PC-3 (cell line): ENCODE results near the gene PSMB10. TPM values are rescaled to one million over a fixed set of nuclear protein-coding genes. Genes with fewer than 3 reads are reported as not detected.
A peak's percentile ranks its signal among the peaks of the same experiment; 100 is the strongest.

Source experiments
- ATAC-seq: fragments of 200-7000 bp; cut with Tn5 transposase; 2 replicates; pipeline ENCODE4 v1.9.1; 2020; ENCODE audit warnings: mild to moderate bottlenecking, moderate library complexity
- BruUV-seq: library from RNA; stranded (reverse); fragments of 400-500 nt; replicated peaks from 2 replicates; lab custom pipeline; 2021; lab: Mats Ljungman, UMichigan
- CTCF ChIA-PET: fragments of 300-600 bp; sonication (Branson Sonifier 250); formaldehyde crosslinking; loops from one replicate; lab custom pipeline; 2022; ENCODE audit warnings: antibody characterized with exemption; lab: Charles Lee
- POLR2A ChIA-PET: fragments of 300-600 bp; sonication (Branson Sonifier 250); formaldehyde crosslinking; loops from one replicate; lab custom pipeline; 2022; ENCODE audit warnings: antibody characterized with exemption; ENCODE audit not compliant: unreplicated experiment; lab: Charles Lee
- DNase-seq: peaks from one replicate; pipeline ENCODE4 v3.0.0-alpha.2; 2015
- H2AFZ ChIP-seq: fragments of 300-600 bp; sonication (generic); 2 replicates; pipeline ENCODE4 v1.6.0; 2016; ENCODE audit warnings: antibody characterized with exemption, low read length
- H3F3A ChIP-seq: fragments of 300-600 bp; sonication (generic); one replicate; pipeline ENCODE4 v1.6.0; 2017; ENCODE audit warnings: antibody characterized with exemption, low read length, control low read depth, mild to moderate bottlenecking; ENCODE audit not compliant: unreplicated experiment
- H3K27ac ChIP-seq: fragments of 300-600 bp; sonication (generic); 2 replicates; pipeline ENCODE4 v1.5.1; 2016; ENCODE audit warnings: mild to moderate bottlenecking, low read length
- H3K27me3 ChIP-seq: fragments of 300-600 bp; sonication (generic); 2 replicates; pipeline ENCODE4 v1.6.1; 2016; ENCODE audit warnings: low read length, mixed read lengths
- H3K36me3 ChIP-seq: fragments of 300-600 bp; sonication (generic); 2 replicates; pipeline ENCODE4 v1.6.1; 2016; ENCODE audit warnings: low read depth, mixed run types, low read length, mixed read lengths
- H3K4me1 ChIP-seq: fragments of 300-600 bp; sonication (generic); 2 replicates; pipeline ENCODE4 v1.5.1; 2016; ENCODE audit warnings: low read length; ENCODE audit not compliant: insufficient read depth
- H3K4me2 ChIP-seq: fragments of 300-600 bp; sonication (generic); 2 replicates; pipeline ENCODE4 v1.6.0; 2016; ENCODE audit warnings: low read length
- H3K4me3 ChIP-seq: fragments of 300-600 bp; sonication (generic); 2 replicates; pipeline ENCODE4 v1.5.1; 2016; ENCODE audit warnings: mild to moderate bottlenecking, low read length, mixed read lengths
- H3K79me2 ChIP-seq: fragments of 300-600 bp; sonication (generic); 2 replicates; pipeline ENCODE4 v1.6.1; 2017; ENCODE audit warnings: low read length, mixed read lengths
- H3K9ac ChIP-seq: fragments of 300-600 bp; sonication (generic); 2 replicates; pipeline ENCODE4 v1.6.0; 2016; ENCODE audit warnings: mild to moderate bottlenecking, low read length
- H3K9me2 ChIP-seq: fragments of 300-600 bp; sonication (generic); replicated peaks from 2 replicates; pipeline ENCODE4 v1.6.1; 2016; ENCODE audit warnings: mixed run types, low read length, mixed read lengths
- H3K9me3 ChIP-seq: fragments of 300-600 bp; sonication (generic); 2 replicates; pipeline ENCODE4 v1.6.1; 2016; ENCODE audit warnings: low read length, mixed read lengths
- H4K20me1 ChIP-seq: fragments of 300-600 bp; sonication (generic); 2 replicates; pipeline ENCODE4 v1.6.1; 2016; ENCODE audit warnings: low read length, mixed read lengths
- EZH2 ChIP-seq: fragments of 300-600 bp; sonication (generic); IDR thresholded peaks from one replicate; pipeline ENCODE4 v1.6.1; 2017; ENCODE audit warnings: antibody characterized with exemption, mild to moderate bottlenecking, low read length; ENCODE audit not compliant: unreplicated experiment
- EZH2phosphoT487 ChIP-seq: fragments of 300-600 bp; sonication (generic); IDR thresholded peaks from 2 replicates; pipeline ENCODE4 v1.6.1; 2018; ENCODE audit warnings: mild to moderate bottlenecking, antibody characterized with exemption, low read length, borderline replicate concordance
- intact Hi-C: fragments of 100-400 bp; cut with micrococcal nuclease; formaldehyde crosslinking; loops from 2 replicates; pipeline ENCODE4 v1.9.0; 2023
- total RNA-seq: library from RNA; depleted of rRNA; stranded (reverse); fragments of >200 nt; gene quantifications from 2 replicates; pipeline ENCODE4 v1.2.3, GENCODE V29; 2014
- TF ChIP-seq, protein P1 (sequence below): fragments of 300-600 bp; sonication (generic); conservative IDR thresholded peaks from 2 replicates; pipeline ENCODE4 v1.5.1; 2017; ENCODE audit warnings: antibody characterized with exemption, low read depth, mild to moderate bottlenecking, low read length

PSMB10 gene
- total RNA-seq, 1 experiment from 2014 or later: 52.0 TPM

- intact Hi-C loops: no loop called here
- CTCF ChIA-PET: no interaction called here
- Histone ChIP-seq H3K4me2 (no peak overlapping the region), H3K79me2 (peaks cover 45% of the 10 kb centered on the region), H2AFZ (no peak overlapping the region), H3K27me3 (no peaks in the 10 kb centered on the region), H3K36me3 (no peaks in the 10 kb centered on the region), H3K4me1 (peaks cover 12% of the 10 kb centered on the region), H3K9ac (no peak overlapping the region), H4K20me1 (no peaks in the 10 kb centered on the region), H3K4me3 (no peak overlapping the region), H3F3A (no peaks in the 10 kb centered on the region), H3K27ac (no peak overlapping the region), H3K9me2 (no peaks in the 10 kb centered on the region), H3K9me3 (no peaks in the 10 kb centered on the region)
- ATAC-seq: no peak
- TF ChIP-seq, protein P1, sequence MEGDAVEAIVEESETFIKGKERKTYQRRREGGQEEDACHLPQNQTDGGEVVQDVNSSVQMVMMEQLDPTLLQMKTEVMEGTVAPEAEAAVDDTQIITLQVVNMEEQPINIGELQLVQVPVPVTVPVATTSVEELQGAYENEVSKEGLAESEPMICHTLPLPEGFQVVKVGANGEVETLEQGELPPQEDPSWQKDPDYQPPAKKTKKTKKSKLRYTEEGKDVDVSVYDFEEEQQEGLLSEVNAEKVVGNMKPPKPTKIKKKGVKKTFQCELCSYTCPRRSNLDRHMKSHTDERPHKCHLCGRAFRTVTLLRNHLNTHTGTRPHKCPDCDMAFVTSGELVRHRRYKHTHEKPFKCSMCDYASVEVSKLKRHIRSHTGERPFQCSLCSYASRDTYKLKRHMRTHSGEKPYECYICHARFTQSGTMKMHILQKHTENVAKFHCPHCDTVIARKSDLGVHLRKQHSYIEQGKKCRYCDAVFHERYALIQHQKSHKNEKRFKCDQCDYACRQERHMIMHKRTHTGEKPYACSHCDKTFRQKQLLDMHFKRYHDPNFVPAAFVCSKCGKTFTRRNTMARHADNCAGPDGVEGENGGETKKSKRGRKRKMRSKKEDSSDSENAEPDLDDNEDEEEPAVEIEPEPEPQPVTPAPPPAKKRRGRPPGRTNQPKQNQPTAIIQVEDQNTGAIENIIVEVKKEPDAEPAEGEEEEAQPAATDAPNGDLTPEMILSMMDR: no peak
- TF ChIP-seq EZH2phosphoT487 (no peak), EZH2 (no peak)
- POLR2A ChIA-PET: interaction anchor here (0.7 kb wide), 1 partner anchor 845 kb away, joined by 5 read pairs; no protein-coding TSS in a partner anchor
- no TSS peak for BruUV-seq
- DNase-seq: no peak
Measured at GRCh38 chr16:67897231-67897630, 39.4 kb downstream of the PSMB10 start.

DNA sequence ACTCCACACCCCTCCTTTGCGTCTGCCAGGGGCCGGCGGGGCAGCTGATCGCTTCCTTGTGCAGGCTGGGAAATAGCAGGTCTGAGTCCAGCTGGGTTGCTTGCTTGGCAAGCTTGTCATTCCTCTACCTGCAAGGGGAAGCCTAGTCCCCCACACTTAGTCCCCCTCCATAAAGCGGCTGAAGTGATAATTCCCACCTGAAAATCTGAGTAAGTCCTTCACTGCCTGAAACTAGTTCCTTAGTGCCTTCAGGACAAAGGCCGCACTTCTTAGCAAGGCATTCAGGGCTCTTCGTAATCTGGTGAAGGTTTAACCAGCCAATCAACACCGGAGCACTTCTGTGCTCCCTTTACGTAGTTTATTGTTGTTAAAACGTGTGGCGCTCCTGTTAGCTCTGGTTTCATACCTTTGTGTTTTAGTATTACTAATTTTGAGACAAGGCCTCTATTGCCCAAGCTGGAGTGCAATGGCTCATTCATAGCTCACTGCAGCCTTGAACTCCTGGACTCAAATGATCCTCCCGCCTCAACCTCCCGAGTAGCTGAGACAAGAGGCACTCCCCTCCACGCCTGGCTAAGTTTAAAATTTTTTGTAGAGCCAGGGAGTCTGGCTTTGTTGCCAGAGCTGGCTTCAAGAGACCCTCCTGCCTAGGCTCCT lies 42.8 kb downstream of the PSMB10 start:
- Histone ChIP-seq H3K9me2 (no peaks in the 10 kb centered on the region), H3K4me3 (peak overlapping the region; percentile 92), H4K20me1 (no peaks in the 10 kb centered on the region), H3K79me2 (peaks cover 45% of the 10 kb centered on the region), H3K27ac (peak overlapping the region; percentile 39; the same call in 1 of the 2 replicates), H3K27me3 (no peaks in the 10 kb centered on the region), H2AFZ (peak overlapping the region; percentile 43; the same call in 1 of the 2 replicates), H3K36me3 (no peaks in the 10 kb centered on the region), H3K9me3 (no peaks in the 10 kb centered on the region), H3K4me2 (peak overlapping the region; percentile 88), H3K9ac (peak overlapping the region; percentile 95), H3F3A (no peaks in the 10 kb centered on the region), H3K4me1 (peaks cover 13% of the 10 kb centered on the region)
- ATAC-seq: no peak
- intact Hi-C loops: no loop called here
- no peak for DNase-seq
- CTCF ChIA-PET: no interaction called here
- TF ChIP-seq EZH2phosphoT487 (no peak), EZH2 (no peak)
- TF ChIP-seq, protein P1: no peak
- POLR2A ChIA-PET: no interaction called here
- BruUV-seq: TSS peak; percentile 53
